GDM1 (cell line): ENCODE data around the gene DPYSL4.

ENCODE experiments used
- DNase-seq: peaks from one replicate; lab custom pipeline; 2025; lab: John Stamatoyannopoulos, UW

The DPYSL4 gene

GRCh38 chr10:132243141-132243540, 56.4 kb downstream of the DPYSL4 start:
- no peak for DNase-seq

GRCh38 chr10:132243626-132244025, 56.9 kb downstream of the DPYSL4 start:
- no peak for DNase-seq

- no peak for DNase-seq
Observed at GRCh38 chr10:132245056-132245455, 58.3 kb downstream of the DPYSL4 start.

- no peak for DNase-seq
Observed at GRCh38 chr10:132246296-132246695, 59.5 kb downstream of the DPYSL4 start.

GRCh38 chr10:132247943-132248342, 61.2 kb downstream of the DPYSL4 start:
- no peak for DNase-seq

GRCh38 chr10:132248455-132249225, 61.9 kb downstream of the DPYSL4 start:
- DNase-seq, result no peak

- no peak for DNase-seq
Observed at GRCh38 chr10:132249226-132249724, 62.5 kb downstream of the DPYSL4 start.

- no peak for DNase-seq
Observed at GRCh38 chr10:132249824-132250375, 63.2 kb downstream of the DPYSL4 start.

GRCh38 chr10:132250481-132251475, 64.0 kb downstream of the DPYSL4 start:
- DNase-seq, result no peak

- DNase-seq, result no peak
Observed at GRCh38 chr10:132251928-132252327, 65.2 kb downstream of the DPYSL4 start.

- DNase-seq, result no peak
Observed at GRCh38 chr10:132252412-132252811, 65.7 kb downstream of the DPYSL4 start.

- no peak for DNase-seq
Observed at GRCh38 chr10:132253092-132253687, 66.4 kb downstream of the DPYSL4 start.

- DNase-seq, result no peak
Observed at GRCh38 chr10:132254841-132255240, 68.1 kb downstream of the DPYSL4 start.
